ENCODE results near the gene NGEF. TPM values are rescaled to one million over a fixed set of nuclear protein-coding genes. Genes with fewer than 3 reads are reported as not detected.

NGEF gene
- total and polyA plus RNA-seq, 9 of the 15 experiments (the other 6 are each of a cell fraction or from before 2014, with no cell fraction given) = 0.07 to 0.17 (median 0.09) TPM; not detected in 6

DNA sequence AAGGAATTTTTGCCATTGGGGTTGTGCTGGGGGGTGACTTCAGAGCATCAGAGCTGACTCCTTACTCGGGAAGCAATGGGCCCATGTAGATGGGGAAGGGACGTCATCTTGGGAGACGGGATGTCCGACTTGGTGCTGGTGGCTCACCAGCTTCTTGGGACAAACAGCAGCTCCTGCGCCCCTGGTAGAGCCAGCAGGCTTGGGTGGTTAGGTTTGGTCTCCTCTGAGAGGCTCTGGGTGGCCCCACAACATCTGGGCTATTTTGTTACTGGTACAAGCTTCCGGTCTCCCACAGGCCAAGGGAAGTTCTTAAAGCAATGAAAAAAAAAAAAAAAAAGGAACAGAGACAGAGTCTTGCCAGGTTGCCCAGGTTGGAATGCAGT is 1.8 kb downstream of the NGEF start:
- Histone ChIP-seq H3K79me2 (ENCODE audit: control insufficient read depth, insufficient read depth, low read length) (no peaks in the 10 kb centered on the region), H3K4me2 (ENCODE audit: insufficient read depth, low read length) (no peak overlapping the region), H3K36me3 (ENCODE audit: control insufficient read depth, insufficient read depth, low read length) (no peaks in the 10 kb centered on the region), H3K4me1 (replicated peaks in 1 of 2; ENCODE audit: control insufficient read depth in 2 of 2, insufficient read depth in 2 of 2, low read length in 2 of 2) (no peaks in the 10 kb centered on the region), H3K4me3 (no peak overlapping the region), H3K9ac (ENCODE audit: insufficient read depth in 1 of 2, low read depth in 2 of 2, low read length in 2 of 2) (no peak overlapping the region), H2AFZ (ENCODE audit: low read depth, low read length) (no peak overlapping the region), H3K27ac (ENCODE audit: extremely low read depth, low read depth, low read length) (no peak overlapping the region), H3K9me3 (replicated peaks; ENCODE audit: control insufficient read depth, insufficient read depth, low read depth, low read length) (no peaks in the 10 kb centered on the region), H3K27me3 (ENCODE audit: control insufficient read depth in 2 of 2, insufficient read depth in 2 of 2, low read length in 2 of 2) (peaks cover 0 to 15% of the 10 kb centered on the region in 2 experiments; a peak in 2 of 5 replicates), H4K20me1 (replicated peaks; ENCODE audit: control insufficient read depth, insufficient read depth, low read length) (no peaks in the 10 kb centered on the region), H3K9me1 (ENCODE audit: control insufficient read depth, insufficient read depth, low read length) (no peaks in the 10 kb centered on the region)
- no peak for FAIRE-seq
- TF ChIP-seq NFYB (IDR thresholded peaks at IDR 0.05; ENCODE audit: extremely low read depth, insufficient read length) (no peak), C11orf30 (IDR thresholded peaks at IDR 0.05; ENCODE audit: low read depth) (no peak), ZNF140 (CRISPR knock-in tag; IDR thresholded peaks at IDR 0.05) (no peak), JUNB (CRISPR knock-in tag; conservative IDR thresholded peaks at IDR 0.05) (no peak), NR1H2 (CRISPR knock-in tag; IDR thresholded peaks at IDR 0.05) (no peak), CCNT2 (IDR thresholded peaks at IDR 0.05; ENCODE audit: borderline replicate concordance, extremely low read depth, insufficient read length, low read depth, low read length) (no peak), ZFP1 (CRISPR knock-in tag; IDR thresholded peaks at IDR 0.05) (no peak), ZNF217 (CRISPR knock-in tag; IDR thresholded peaks at IDR 0.05) (no peak), ZNF507 (tag; conservative IDR thresholded peaks at IDR 0.05) (no peak), RHOXF2B (CRISPR knock-in tag; conservative IDR thresholded peaks at IDR 0.05) (no peak), GTF2F1 (IDR thresholded peaks at IDR 0.05; ENCODE audit: low read depth, low read length) (no peak)
- TF ChIP-seq, protein P1, sequence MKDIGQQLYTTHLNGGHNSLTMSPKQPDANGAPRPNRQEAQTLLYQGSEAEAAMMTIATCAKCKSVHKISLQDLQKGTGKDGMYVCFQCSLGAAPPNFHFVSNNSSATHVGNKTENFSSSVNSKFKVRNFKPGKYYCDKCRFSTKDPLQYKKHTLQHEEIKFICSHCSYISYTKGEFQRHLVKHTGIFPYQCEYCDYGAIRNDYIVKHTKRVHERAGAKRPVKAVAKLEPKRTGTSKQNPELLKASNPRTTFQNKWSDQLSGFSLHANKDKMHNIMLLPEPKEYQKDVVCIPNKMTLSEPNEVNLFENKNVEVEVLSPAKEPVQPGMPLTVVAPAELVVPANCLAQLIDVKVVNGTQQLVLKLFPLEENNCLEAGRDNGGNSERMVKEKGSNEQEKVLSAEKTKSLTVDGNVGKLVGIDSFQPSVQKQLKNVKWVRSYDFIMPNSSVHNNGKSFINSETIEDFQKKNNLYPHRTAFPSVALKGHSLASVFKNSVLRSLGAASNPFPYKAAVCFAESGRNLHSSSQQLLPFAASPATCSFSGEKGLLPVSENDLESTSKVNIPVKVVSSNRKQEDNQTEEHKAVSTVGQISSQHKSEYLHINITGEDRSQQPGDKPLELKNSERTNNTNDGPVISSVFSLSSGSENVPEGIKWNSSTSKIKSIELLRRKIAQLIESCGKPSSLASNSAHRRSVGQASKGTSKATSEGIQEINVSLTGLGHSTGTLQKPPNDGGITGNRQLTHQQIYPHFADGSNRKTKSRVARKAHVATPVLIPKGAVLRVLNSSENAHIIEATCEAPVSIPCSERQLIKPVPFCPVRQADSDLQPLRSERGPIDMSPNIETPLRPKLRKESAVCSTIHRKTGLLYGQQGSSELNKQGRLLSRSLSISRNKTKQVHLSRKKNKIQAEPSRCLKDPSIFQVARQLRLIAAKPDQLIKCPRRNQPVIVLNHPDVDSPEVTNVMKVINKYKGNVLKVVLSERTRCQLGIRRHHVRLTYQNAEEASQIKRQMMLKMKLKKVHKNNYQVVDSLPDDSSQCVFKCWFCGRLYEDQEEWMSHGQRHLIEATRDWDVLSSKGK (CRISPR knock-in tag; IDR thresholded peaks at IDR 0.05) = no peak
- BruUV-seq (replicated peaks) = no TSS peak
- no peak for ATAC-seq
- ChIA-PET CTCF (ENCODE audit: low intra/inter-chr PET ratio) (no interaction called here), POLR2A (interaction anchor here (0.5 kb wide), 1 partner anchor 21 kb away, joined by 3 read pairs; the partner anchor contains the start of gene NEU2)
- DNase-seq (ENCODE audit: extremely low read depth in 1 of 4, low spot score in 3 of 4) = no peak
- intact Hi-C loops (cut with micrococcal nuclease) = no loop called here
- in situ Hi-C loops (cut with MboI) = no loop called here
- 5% methylated on average over 2 of the region's 6 CpGs for WGBS (ENCODE audit: insufficient coverage, low coverage, missing lambda C conversion rate)

All from K562 (cell line).